ENCODE measurements around the gene GPC6. TPM values are rescaled to one million over a fixed set of nuclear protein-coding genes. Genes with fewer than 3 reads are reported as not detected.

Gene GPC6
- total RNA-seq, 1 experiment from 2014 or later, result not detected

DNA sequence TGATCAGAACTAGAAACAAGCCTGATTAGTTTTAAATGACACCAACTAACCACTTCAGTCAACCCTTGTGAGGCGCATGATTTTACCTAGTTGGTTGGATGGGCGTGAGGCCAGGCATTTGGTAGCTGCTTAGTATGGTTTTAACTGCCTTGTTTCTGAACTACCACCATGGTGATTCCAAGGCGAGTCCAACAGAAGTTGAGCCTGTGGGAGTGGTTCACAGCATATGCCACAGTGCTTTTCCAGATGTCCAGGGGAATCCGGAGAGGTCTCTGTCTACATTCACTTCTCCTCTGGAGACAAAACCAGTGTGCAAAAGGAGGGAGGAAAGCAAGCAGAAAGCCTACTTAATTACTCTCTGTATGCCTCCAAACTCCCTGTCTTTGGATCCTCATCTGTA is 524.1 kb downstream of the GPC6 start:
- no TSS peak for BruUV-seq (replicated peaks)
- Histone ChIP-seq H3K9me3 (ENCODE audit: insufficient read depth, low read depth) (no peaks in the 10 kb centered on the region), H3K4me2 (no peak overlapping the region)

DNA sequence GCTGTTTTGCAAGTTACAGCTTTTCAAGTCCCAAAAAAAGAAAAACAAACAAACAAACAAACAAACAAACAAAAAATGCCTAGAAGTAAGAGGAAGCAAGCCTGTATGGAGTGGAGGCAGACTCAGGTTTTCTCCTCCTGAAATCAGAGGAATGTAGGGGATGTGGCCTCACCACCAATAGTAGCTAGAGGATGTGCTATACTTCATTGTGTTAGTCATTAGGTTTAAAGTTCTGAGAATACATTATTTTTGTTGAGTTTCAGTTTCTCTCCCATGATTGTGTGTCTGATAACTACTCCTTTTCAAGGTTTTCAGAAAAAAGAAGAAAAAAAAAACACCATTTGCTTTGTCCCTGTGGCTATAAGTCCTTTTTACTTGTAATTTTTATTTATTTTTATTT is 524.5 kb downstream of the GPC6 start:
- no peak overlapping the region for H3K4me2 ChIP-seq
- H3F3A ChIP-seq (ENCODE audit: insufficient read depth, low read depth), result no peaks in the 10 kb centered on the region
- no peaks in the 10 kb centered on the region for H4K20me1 ChIP-seq (ENCODE audit: insufficient read depth)
- no peak overlapping the region for H3K4me3 ChIP-seq
- no peaks in the 10 kb centered on the region for H3K27me3 ChIP-seq (ENCODE audit: insufficient read depth, low read depth)
- no peaks in the 10 kb centered on the region for H3K9me3 ChIP-seq (ENCODE audit: insufficient read depth, low read depth)
- intact Hi-C loops (cut with micrococcal nuclease; ENCODE audit: unreplicated experiment), result no loop called here
- no peak overlapping the region for H3K27ac ChIP-seq
- ChIA-PET POLR2A (ENCODE audit: unreplicated experiment) (no interaction called here), CTCF (no interaction called here)
- H3K9me2 ChIP-seq (ENCODE audit: insufficient read depth), result no peaks in the 10 kb centered on the region
- no peaks in the 10 kb centered on the region for H3K79me2 ChIP-seq (ENCODE audit: low read depth)
- DNase-seq, result no peak
- no peaks in the 10 kb centered on the region for H3K4me1 ChIP-seq (replicated peaks; ENCODE audit: insufficient read depth)
- TF ChIP-seq, protein P1, sequence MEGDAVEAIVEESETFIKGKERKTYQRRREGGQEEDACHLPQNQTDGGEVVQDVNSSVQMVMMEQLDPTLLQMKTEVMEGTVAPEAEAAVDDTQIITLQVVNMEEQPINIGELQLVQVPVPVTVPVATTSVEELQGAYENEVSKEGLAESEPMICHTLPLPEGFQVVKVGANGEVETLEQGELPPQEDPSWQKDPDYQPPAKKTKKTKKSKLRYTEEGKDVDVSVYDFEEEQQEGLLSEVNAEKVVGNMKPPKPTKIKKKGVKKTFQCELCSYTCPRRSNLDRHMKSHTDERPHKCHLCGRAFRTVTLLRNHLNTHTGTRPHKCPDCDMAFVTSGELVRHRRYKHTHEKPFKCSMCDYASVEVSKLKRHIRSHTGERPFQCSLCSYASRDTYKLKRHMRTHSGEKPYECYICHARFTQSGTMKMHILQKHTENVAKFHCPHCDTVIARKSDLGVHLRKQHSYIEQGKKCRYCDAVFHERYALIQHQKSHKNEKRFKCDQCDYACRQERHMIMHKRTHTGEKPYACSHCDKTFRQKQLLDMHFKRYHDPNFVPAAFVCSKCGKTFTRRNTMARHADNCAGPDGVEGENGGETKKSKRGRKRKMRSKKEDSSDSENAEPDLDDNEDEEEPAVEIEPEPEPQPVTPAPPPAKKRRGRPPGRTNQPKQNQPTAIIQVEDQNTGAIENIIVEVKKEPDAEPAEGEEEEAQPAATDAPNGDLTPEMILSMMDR (conservative IDR thresholded peaks at IDR 0.05), result no peak
- no peak for TF ChIP-seq EZH2 (IDR thresholded peaks at IDR 0.05; ENCODE audit: low read depth)
- no TSS peak for BruUV-seq (replicated peaks)
- no peaks in the 10 kb centered on the region for H3K36me3 ChIP-seq (ENCODE audit: low read depth)
- no peak overlapping the region for H2AFZ ChIP-seq

More for the DNA sequence above, 524.1 kb downstream of the GPC6 start:
- H3K79me2 ChIP-seq (ENCODE audit: low read depth), result no peaks in the 10 kb centered on the region
- H2AFZ ChIP-seq, result no peak overlapping the region
- H3K27me3 ChIP-seq (ENCODE audit: insufficient read depth, low read depth), result no peaks in the 10 kb centered on the region
- intact Hi-C loops (cut with micrococcal nuclease; ENCODE audit: unreplicated experiment), result no loop called here
- no peaks in the 10 kb centered on the region for H3K9me2 ChIP-seq (ENCODE audit: insufficient read depth)
- no peak for DNase-seq
- no peak overlapping the region for H3K4me3 ChIP-seq
- TF ChIP-seq, protein P1 (conservative IDR thresholded peaks at IDR 0.05), result no peak
- H3K27ac ChIP-seq, result no peak overlapping the region
- no peaks in the 10 kb centered on the region for H3K4me1 ChIP-seq (replicated peaks; ENCODE audit: insufficient read depth)
- no peaks in the 10 kb centered on the region for H3K36me3 ChIP-seq (ENCODE audit: low read depth)
- H4K20me1 ChIP-seq (ENCODE audit: insufficient read depth), result no peaks in the 10 kb centered on the region
- CTCF ChIA-PET, result no interaction called here
- POLR2A ChIA-PET (ENCODE audit: unreplicated experiment), result no interaction called here
- H3F3A ChIP-seq (ENCODE audit: insufficient read depth, low read depth), result no peaks in the 10 kb centered on the region

DNA sequence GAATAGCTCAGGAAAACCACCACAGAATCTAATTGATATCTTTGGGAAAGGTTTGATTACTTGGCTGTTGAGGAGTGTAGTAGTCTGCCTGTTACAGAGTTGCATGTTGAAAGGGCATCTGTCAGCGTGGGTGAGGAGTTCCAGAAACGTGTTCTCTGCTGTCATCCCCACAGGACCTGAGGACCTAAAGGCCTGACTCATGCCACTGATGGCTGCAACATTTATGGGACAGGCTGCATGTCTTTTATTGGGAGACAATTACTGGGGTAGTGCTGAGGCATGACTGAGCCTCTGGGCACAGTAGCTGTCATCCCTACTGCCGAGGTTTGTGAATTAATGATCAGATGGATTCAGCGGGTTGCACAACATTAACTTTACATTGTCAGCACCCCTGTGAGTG is 525.9 kb downstream of the GPC6 start:
- Histone ChIP-seq H2AFZ (no peak overlapping the region), H3K4me1 (replicated peaks; ENCODE audit: insufficient read depth) (no peaks in the 10 kb centered on the region), H3K79me2 (ENCODE audit: low read depth) (no peaks in the 10 kb centered on the region), H3K4me3 (no peak overlapping the region), H3K9me2 (ENCODE audit: insufficient read depth) (no peaks in the 10 kb centered on the region), H3K9me3 (ENCODE audit: insufficient read depth, low read depth) (no peaks in the 10 kb centered on the region), H3K27me3 (ENCODE audit: insufficient read depth, low read depth) (no peaks in the 10 kb centered on the region), H3K36me3 (ENCODE audit: low read depth) (no peaks in the 10 kb centered on the region), H3K27ac (no peak overlapping the region), H4K20me1 (ENCODE audit: insufficient read depth) (no peaks in the 10 kb centered on the region; the same call in 1 of the 2 replicates), H3K4me2 (no peak overlapping the region), H3F3A (ENCODE audit: insufficient read depth, low read depth) (no peaks in the 10 kb centered on the region)
- ChIA-PET CTCF (no interaction called here), POLR2A (ENCODE audit: unreplicated experiment) (no interaction called here)
- intact Hi-C loops (cut with micrococcal nuclease; ENCODE audit: unreplicated experiment), result no loop called here
- TF ChIP-seq, protein P1 (conservative IDR thresholded peaks at IDR 0.05), result no peak
- TF ChIP-seq EZH2 (IDR thresholded peaks at IDR 0.05; ENCODE audit: low read depth), result no peak
- DNase-seq, result no peak
- no TSS peak for BruUV-seq (replicated peaks)
